Muscle layer of duodenum (tissue), 2 donors: ENCODE data around the gene UBR4.

Source experiments
- H3K27ac ChIP-seq: one replicate; pipeline ENCODE4 v1.7.0; 2013; ENCODE audit warnings: mild to moderate bottlenecking, low read length
- H3K27me3 ChIP-seq: one replicate; pipeline ENCODE4 v1.7.0; 2013; ENCODE audit warnings: low read depth, mild to moderate bottlenecking, control low read depth, low read length
- H3K36me3 ChIP-seq, 2 donors: one replicate each; pipeline ENCODE4 v1.7.0; 2013; ENCODE audit warnings: low read length in 2 of 2, control low read depth in 1 of 2, mild to moderate bottlenecking in 1 of 2; ENCODE audit not compliant: insufficient read depth in 2 of 2, control insufficient read depth in 1 of 2
- H3K4me1 ChIP-seq, 2 donors: one replicate each; pipeline ENCODE4 v1.7.0; 2013; ENCODE audit warnings: low read length in 2 of 2, mild to moderate bottlenecking in 2 of 2, control low read depth in 1 of 2, moderate library complexity in 1 of 2; ENCODE audit not compliant: insufficient read depth in 2 of 2, control insufficient read depth in 1 of 2
- H3K4me3 ChIP-seq, 2 donors: one replicate each; pipeline ENCODE4 v1.7.0; 2013; ENCODE audit warnings: low read length in 2 of 2, low read depth in 1 of 2, mild to moderate bottlenecking in 1 of 2
- H3K9me3 ChIP-seq, 2 donors: one replicate each; pipeline ENCODE4 v1.7.0; 2013; ENCODE audit warnings: low read length in 2 of 2, control low read depth in 1 of 2, mild to moderate bottlenecking in 1 of 2; ENCODE audit not compliant: control insufficient read depth in 1 of 2
- donor health status: healthy.

Gene UBR4

GRCh38 chr1:19089524-19089923, 120.5 kb downstream of the UBR4 start:
- Histone ChIP-seq H3K4me3 (no peak overlapping the region), H3K9me3 (no peaks in the 10 kb centered on the region), H3K4me1 (peaks cover 0 to 13% of the 10 kb centered on the region in 2 donors), H3K27me3 (no peaks in the 10 kb centered on the region), H3K36me3 (peaks cover 78% of the 10 kb centered on the region in 2 donors), H3K27ac (no peak overlapping the region)

GRCh38 chr1:19088717-19089442, 121.2 kb downstream of the UBR4 start:
- no peaks in the 10 kb centered on the region for H3K27me3 ChIP-seq
- H3K4me3 ChIP-seq, result no peak overlapping the region
- peaks cover 0 to 13% of the 10 kb centered on the region in 2 donors for H3K4me1 ChIP-seq
- no peak overlapping the region for H3K27ac ChIP-seq
- H3K9me3 ChIP-seq, result no peaks in the 10 kb centered on the region
- peaks cover 78% of the 10 kb centered on the region in 2 donors for H3K36me3 ChIP-seq

GRCh38 chr1:19087737-19088594, 122.1 kb downstream of the UBR4 start:
- no peaks in the 10 kb centered on the region for H3K9me3 ChIP-seq
- H3K4me3 ChIP-seq, result no peak overlapping the region
- no peak overlapping the region for H3K27ac ChIP-seq
- H3K4me1 ChIP-seq, result peaks cover 0 to 13% of the 10 kb centered on the region in 2 donors
- H3K36me3 ChIP-seq, result peaks cover 78% of the 10 kb centered on the region in 2 donors
- H3K27me3 ChIP-seq, result no peaks in the 10 kb centered on the region

GRCh38 chr1:19087017-19087736, 122.9 kb downstream of the UBR4 start:
- Histone ChIP-seq H3K27ac (no peak overlapping the region), H3K27me3 (no peaks in the 10 kb centered on the region), H3K4me1 (peaks cover 0 to 9% of the 10 kb centered on the region in 2 donors), H3K4me3 (no peak overlapping the region), H3K9me3 (no peaks in the 10 kb centered on the region), H3K36me3 (peaks cover 78% of the 10 kb centered on the region in 2 donors)

GRCh38 chr1:19086176-19086875, 123.7 kb downstream of the UBR4 start:
- Histone ChIP-seq H3K27ac (no peak overlapping the region), H3K9me3 (no peaks in the 10 kb centered on the region), H3K4me3 (no peak overlapping the region), H3K36me3 (peaks cover 78 to 80% of the 10 kb centered on the region in 2 donors), H3K27me3 (no peaks in the 10 kb centered on the region), H3K4me1 (peaks cover 0 to 3% of the 10 kb centered on the region in 2 donors)

GRCh38 chr1:19084206-19084738, 125.8 kb downstream of the UBR4 start:
- H3K4me3 ChIP-seq, result no peak overlapping the region
- H3K27ac ChIP-seq, result no peak overlapping the region
- peaks cover 0 to 3% of the 10 kb centered on the region in 2 donors for H3K4me1 ChIP-seq
- peaks cover 91 to 96% of the 10 kb centered on the region in 2 donors for H3K36me3 ChIP-seq
- no peaks in the 10 kb centered on the region for H3K27me3 ChIP-seq
- H3K9me3 ChIP-seq, result no peaks in the 10 kb centered on the region

- Histone ChIP-seq H3K27me3 (no peaks in the 10 kb centered on the region), H3K4me1 (peaks cover 0 to 3% of the 10 kb centered on the region in 2 donors), H3K36me3 (peaks cover 91 to 96% of the 10 kb centered on the region in 2 donors), H3K9me3 (no peaks in the 10 kb centered on the region), H3K27ac (no peak overlapping the region), H3K4me3 (no peak overlapping the region)
These were observed 127.0 kb downstream of the UBR4 start for GRCh38 chr1:19083081-19083480.

GRCh38 chr1:19081218-19081893, 128.7 kb downstream of the UBR4 start:
- no peaks in the 10 kb centered on the region for H3K27me3 ChIP-seq
- no peak overlapping the region for H3K4me3 ChIP-seq
- H3K36me3 ChIP-seq, result peaks cover 89 to 96% of the 10 kb centered on the region in 2 donors
- no peaks in the 10 kb centered on the region for H3K9me3 ChIP-seq
- H3K4me1 ChIP-seq, result peaks cover 0 to 3% of the 10 kb centered on the region in 2 donors
- H3K27ac ChIP-seq, result no peak overlapping the region

- H3K9me3 ChIP-seq, result no peaks in the 10 kb centered on the region
- H3K27ac ChIP-seq, result no peak overlapping the region
- peaks cover 92 to 97% of the 10 kb centered on the region in 2 donors for H3K36me3 ChIP-seq
- peaks cover 0 to 3% of the 10 kb centered on the region in 2 donors for H3K4me1 ChIP-seq
- no peak overlapping the region for H3K4me3 ChIP-seq
- no peaks in the 10 kb centered on the region for H3K27me3 ChIP-seq
These were observed 129.3 kb downstream of the UBR4 start for GRCh38 chr1:19080721-19081120.
